ENCODE measurements around the gene KRTAP5-7. TPM values are rescaled to one million over a fixed set of nuclear protein-coding genes. Genes with fewer than 3 reads are reported as not detected.
"Not testable (repeated sequence)": the region's sequence is repeated elsewhere in the genome, so short reads cannot be mapped to it uniquely, and the experiment has no call there.

The KRTAP5-7 gene
- total RNA-seq, 1 donor from 2014 or later, result 0.39 TPM

DNA sequence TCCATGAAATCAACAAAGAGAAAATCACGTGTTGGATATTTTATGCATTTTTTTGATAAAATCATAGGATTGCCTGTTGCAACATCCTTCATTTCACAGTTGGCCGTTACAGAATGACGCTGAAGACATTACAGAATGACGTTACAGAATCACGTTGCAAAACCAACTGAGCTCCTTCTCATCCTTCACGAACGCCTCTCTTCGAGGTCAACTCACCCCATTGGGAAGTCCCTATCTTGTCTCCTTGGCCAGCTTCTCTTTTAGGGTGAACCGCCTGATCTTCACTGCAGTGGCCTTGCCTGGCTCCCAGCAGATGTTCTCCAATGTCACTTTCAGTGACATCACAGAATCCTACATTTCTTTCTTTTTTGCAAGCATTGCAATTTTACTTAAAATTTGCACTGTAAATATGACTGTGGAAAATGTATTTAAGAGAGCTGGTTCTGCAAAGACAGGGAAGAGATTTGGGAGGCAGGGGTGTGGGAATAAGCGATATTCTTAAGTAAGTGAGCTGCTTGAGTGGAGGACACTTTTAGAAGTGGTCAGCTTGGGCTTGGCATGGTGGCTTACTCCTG, 5.1 kb downstream of the KRTAP5-7 start:
- no peak for DNase-seq (ENCODE audit: low spot score)

DNA sequence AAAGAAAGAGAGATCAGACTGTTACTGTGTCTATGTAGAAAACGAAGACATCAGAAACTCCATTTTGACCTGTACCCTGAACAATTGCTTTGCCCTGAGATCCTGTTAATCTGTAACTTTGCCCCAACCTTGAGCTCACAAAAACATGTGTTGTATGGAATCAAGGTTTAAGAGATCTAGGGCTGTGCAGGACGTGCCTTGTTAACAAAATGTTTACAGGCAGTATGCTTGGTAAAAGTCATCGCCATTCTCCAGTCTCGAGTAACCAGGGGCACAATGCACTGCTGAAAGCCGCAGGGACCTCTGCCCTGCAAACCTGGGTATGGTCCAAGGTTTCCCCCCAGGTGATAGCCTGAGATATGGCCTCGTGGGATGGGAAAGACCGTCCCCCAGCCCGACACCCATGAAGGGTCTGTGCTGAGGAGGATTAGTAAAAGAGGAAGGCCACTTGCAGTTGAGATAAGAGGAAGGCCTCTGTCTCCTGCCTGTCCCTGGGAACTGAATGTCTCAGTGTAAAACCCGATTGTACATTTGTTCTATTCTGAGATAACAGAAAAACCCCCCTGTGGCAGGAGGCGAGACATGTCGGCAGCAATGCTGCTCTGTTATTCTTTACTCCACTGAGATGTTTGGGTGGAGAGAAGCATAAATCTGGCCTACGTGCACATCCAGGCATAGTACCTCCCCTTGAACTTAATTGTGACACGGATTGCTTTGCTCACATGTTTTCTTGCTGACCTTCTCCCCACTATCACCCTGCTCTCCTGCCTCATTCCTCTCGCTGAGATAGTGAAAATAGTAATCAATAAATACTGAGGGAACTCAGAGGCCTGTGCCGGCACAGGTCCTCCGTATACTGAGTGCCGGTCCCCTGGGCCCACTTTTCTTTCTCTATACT, 7.9 kb downstream of the KRTAP5-7 start:
- DNase-seq (ENCODE audit: low spot score), result peak; percentile 30

DNA sequence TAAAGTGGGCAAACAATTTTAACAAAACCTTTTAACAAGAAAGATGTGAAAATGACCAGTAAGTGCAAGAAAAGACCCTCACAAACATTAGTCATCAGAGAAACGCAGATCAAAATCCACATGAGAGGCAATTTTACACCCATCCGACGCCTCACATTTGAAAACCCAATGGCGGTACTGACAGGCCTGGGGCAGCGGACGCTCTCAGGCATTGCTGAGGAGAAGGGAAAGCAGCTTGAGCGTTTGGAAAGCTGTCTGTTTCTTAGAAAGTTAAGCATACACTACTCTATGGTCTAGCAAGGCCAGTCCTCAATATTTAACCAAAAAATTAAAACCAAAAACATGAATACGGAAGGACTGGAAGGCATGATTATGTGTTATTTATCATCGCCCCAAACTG, 8.8 kb downstream of the KRTAP5-7 start:
- DNase-seq (ENCODE audit: low spot score), result no peak

DNA sequence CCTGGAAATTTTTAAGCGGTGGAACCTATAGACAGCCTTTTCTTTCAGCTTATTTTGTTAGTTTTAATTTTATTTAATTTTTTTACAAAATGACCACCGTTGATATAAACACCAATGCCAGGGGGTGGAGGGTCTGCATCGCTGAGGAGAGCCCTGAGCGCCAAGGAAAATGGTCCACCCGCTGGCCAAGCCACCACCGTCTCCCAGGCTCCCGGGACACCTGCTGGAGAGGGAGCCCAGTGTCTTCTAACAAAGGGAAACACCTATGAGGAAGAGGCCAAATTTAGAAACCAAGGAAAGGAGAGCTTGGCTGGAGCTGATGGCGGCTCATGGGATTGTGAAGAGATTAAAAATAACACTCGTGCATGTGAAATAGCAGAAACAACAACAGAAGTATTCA, 10.5 kb downstream of the KRTAP5-7 start:
- no peak for DNase-seq (ENCODE audit: low spot score)

DNA sequence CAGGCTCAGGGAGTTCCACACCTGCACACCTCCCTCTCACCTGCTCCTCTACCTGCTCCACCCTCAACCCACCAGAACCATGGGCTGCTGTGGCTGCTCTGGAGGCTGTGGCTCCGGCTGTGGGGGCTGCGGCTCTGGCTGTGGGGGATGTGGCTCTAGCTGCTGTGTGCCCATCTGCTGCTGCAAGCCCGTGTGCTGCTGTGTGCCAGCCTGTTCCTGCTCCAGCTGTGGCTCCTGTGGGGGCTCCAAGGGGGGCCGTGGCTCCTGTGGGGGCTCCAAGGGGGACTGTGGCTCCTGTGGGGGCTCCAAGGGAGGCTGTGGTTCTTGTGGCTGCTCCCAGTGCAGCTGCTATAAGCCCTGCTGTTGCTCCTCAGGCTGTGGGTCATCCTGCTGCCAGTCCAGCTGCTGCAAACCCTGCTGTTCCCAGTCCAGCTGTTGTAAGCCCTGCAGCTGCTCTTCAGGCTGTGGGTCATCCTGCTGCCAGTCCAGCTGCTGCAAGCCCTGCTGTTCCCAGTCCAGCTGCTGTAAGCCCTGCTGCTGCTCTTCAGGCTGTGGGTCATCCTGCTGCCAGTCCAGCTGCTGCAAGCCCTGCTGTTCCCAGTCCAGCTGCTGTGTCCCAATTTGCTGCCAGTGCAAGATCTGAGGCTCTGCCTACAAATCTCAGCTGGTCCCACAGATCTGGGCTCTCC, 11.1 kb downstream of the KRTAP5-7 start, which contains the start of gene KRTAP5-8:
TSS of gene KRTAP5-8 (plus strand) at position 49 of the 689 bp plus-strand sequence. CDS start at position 80, 31 bp downstream.
- DNase-seq (ENCODE audit: low spot score), result not testable (repeated sequence)

DNA sequence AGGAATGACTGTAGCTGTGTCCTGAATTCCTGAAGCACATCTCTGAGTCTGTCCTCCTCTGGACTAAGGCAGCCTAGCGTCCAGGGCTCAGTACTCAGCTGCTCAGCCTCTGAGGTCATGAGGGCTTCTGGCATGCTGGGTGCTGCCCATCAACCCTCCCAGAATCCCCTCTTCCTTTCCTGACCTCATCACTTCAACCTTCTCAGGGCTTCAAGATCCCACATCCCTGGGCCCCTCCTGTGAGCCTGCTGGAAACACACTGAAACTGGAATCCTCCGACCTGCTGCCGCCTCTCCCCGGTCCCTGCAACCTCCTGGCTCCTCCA, 11.6 kb downstream of the KRTAP5-7 start:
- no peak for DNase-seq (ENCODE audit: low spot score)

DNA sequence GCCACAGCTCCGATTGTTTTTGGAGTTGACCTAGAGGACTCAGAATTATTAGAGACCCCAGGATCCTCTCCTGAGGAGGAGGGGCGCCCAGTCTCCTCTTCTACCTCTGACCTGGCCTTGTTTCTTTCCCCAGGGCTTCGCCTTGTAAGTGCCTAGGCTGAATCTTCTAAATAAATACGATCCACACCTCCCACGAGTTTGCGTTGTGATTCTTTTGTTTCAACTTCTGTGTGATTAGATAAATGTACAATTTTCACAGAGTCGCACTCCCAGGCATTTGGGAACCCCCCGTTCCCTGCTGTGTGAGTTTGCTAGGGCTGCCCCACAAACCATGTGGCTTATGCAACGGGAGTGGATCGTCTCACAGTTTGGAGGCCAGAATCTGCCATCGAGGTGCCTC, 11.9 kb downstream of the KRTAP5-7 start:
- DNase-seq (ENCODE audit: low spot score), result no peak

DNA sequence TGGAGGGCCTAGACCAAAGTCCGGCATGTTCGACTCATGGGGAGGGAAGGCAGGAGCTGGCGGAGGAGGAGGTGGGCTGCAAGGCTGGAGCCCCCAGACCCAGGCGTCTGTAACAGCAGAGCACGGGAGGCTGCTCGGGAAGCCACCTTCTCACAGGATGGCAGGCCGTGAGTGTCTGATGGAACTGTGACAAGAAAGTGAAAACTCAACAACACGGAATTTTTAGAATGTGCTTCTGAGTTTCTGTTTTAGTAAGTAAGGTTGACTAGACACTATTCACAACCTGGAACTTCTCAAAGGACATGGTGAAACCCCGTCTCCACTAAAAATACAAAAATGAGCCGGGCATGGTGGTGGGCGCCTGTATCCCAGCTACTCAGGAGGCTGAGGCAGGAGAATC, 12.9 kb downstream of the KRTAP5-7 start:
- DNase-seq (ENCODE audit: low spot score), result not testable (repeated sequence)

DNA sequence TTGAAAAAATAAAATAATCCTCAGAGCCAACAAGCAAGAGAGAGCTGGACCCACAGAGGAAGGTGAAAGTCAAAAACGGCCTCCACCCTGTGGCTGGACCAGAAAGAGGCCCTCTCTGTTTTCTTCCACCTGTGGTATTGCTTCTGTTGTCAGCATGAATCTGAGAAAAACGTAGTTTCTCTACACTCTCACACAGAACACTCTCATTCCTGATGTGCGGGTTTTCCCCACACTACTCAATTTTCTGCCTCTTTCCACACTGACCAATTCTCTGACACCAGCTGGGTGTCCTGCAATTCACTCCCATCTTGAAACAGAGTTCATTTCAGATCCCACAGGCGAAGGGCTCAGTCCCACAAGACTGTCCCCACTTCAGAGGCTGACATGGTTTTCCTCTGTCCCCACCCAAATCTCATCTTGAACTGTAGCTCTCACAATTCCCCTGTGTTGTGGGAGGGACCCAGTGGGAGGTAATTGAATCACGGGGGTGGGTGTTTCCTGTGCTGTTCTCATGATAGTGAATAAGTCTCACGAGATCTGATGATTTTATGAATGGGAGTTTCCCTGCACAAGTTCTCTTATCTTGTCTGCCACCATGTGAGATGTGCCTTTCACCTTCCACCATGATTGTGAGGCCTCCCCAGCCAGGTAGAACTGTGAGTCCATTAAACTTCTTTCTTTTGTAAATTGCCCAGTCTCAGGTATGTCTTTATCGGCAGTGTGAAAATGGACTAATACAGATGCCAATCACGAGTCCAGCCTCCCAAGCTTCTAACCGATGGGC, 13.6 kb downstream of the KRTAP5-7 start:
- DNase-seq (ENCODE audit: low spot score), result not testable (repeated sequence)

DNA sequence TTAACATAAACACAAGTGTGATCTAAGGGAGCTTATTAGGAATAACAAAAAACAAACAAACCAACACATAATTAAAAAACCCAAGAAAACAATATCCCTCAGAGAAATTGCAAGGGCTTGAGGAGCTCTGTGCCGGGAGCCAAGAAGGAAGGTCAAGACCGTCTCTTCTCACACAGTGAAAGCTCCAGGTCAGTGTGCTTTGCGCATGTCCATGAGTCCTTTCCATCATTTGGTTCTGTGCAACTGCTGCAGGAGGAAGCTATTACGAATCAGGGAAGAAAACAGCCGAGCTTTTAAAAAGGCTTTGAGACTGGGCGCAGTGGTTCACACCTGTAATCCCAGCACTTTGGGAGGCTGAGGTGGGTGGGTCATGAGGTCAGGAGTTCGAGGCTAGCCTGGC, 15.3 kb downstream of the KRTAP5-7 start:
- DNase-seq (ENCODE audit: low spot score), result no peak

DNA sequence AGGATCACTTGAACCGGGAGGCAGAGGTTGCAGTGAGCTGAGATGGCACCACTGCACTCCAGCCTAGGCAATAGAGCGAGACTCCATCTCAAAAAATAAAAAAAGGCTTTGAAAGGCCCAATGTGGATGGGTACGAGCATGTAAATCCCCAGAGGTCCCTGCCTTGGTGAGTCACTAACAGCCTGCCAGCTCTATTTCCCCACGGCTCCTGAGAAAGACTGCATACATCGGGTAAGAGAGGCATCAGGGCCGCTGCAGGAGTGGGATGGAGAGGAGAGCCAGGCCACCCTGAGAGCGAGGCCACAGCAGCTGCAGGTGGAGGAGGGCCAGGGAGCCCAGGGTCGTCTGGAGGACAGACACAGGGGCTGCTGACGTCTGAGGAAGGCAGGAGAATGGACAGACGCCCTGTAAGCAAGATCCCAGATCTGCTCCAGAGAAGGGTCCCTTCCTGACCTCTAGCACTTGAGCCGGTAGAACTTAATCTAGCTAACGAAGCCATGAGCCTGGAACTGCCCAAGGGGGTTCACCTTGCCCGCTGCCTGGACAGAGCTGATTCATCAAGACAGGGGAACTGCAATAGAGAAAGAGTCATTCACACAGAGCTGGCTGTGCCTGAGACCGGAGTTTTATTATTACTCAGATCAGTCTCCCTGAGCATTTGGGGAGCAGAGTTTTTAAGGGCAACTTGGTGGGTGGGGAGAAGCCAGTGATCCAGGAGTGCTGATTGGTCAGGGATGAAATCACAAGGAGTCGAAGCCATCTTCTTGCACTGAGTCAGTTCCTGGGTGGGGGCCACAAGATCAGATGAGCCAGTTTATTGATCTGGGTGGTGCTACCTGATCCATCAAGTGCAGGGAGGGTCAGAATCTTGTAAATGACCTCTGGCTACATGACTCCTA, 16.1 kb downstream of the KRTAP5-7 start:
- DNase-seq (ENCODE audit: low spot score), result peak; percentile 72

DNA sequence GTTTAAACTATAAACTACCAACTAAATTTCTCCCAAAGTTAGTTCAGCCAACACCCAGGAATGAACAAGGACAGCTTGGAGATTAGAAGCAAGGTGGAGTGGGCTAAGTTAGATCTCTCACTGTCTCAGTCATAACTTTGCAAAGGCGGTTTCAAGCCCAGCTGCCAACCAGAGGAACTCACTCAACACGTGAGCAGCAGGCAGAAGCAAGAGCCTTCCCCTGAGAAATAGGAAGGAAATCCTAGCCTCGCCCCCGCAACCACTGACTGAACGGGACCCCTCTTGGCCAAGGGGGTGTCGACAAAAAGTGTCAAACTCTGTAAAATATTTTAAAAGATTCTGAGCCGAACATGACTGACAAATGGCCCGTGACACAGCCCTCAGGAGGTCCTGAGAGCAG, 16.8 kb downstream of the KRTAP5-7 start:
- peak; percentile 41 for DNase-seq (ENCODE audit: low spot score)

DNA sequence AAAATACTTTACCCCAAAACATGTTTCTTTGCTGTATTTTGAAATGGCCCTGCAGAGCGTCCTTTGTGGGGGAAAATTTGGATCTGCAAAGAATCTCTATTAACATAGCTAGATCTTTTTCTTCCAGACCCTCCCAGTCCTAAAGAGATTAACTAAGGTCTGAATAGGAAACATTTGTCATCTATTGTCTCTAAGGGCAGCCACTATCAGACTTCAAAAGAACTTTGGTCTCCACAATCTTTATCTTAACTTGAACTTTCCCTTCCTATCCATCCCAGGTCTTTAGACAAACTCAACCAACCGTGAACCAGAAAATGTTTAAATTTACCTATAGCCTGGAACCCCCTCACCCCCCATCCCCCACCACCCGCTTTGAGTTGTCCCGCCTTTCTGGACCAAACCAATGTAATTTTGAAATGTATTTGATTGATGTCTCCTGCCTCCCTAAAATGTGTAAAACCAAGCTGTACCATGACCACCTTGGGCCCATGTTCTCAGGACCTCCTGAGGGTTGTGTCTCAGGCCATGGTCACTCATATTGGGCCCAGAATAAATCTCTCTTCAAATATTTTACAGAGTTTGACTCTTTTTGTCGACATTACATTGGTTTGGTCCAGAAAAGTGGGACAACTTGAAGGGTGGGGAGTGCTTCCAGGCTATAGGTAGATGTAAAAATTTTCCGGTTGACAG, 17.6 kb downstream of the KRTAP5-7 start:
- DNase-seq (ENCODE audit: low spot score), result no peak

DNA sequence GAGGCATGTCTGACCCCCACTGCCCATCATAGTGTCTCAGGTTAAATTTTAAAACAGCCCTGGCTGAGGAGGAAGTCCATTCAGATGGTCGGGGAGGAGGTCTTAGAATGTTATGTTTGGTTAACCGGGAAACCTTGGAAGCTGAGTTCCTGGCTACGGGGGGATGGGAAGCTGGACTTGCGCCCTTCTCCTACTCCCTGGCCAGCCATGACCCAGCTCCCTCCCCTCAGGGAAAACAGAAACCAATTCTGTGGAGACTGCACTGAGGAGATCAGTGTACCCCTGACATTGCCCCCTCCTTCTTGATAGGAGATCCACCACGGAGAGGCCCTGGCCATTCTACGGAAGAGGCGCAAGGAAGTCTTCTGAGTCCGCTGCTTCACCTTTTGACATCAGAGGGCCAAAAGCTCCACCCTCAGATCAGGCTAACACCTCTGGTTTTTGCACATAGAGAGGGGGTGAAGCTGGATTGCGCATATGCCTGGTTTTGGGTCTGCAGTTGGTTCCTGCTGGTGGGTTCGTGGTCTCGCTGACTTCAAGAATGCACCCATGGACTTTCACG, 18.4 kb downstream of the KRTAP5-7 start:
- DNase-seq (ENCODE audit: low spot score), result peak; percentile 39

DNA sequence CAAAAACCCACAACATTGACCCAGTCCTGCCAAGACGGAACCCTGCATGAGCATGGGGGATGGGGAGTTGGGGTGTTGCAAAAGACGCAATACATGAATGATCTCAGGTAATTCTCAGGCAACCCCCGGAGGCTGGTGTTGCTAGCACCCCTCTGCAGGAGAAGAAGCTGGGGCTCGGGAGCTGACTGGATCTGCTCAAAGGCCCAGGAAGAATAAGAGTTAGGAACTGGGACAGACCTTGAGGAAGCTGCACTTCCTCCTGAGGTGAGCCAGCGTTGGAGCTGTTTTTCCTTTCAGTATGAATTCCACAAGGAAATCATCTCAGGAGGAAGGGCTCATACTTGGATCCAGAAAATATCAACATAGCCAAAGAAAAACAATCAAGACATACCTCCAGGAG, 21.1 kb downstream of the KRTAP5-7 start, which contains the start of gene KRTAP5-9:
TSS of gene KRTAP5-9 (plus strand) at position 301 of the 400 bp plus-strand sequence. CDS start 238 bp downstream, outside the sequence.
- DNase-seq (ENCODE audit: low spot score), result no peak

DNA sequence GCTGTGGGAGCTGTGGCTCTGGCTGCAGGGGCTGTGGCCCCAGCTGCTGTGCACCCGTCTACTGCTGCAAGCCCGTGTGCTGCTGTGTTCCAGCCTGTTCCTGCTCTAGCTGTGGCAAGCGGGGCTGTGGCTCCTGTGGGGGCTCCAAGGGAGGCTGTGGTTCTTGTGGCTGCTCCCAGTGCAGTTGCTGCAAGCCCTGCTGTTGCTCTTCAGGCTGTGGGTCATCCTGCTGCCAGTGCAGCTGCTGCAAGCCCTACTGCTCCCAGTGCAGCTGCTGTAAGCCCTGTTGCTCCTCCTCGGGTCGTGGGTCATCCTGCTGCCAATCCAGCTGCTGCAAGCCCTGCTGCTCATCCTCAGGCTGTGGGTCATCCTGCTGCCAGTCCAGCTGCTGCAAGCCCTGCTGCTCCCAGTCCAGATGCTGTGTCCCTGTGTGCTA, 21.7 kb downstream of the KRTAP5-7 start:
- DNase-seq (ENCODE audit: low spot score), result peak; percentile 79

DNA sequence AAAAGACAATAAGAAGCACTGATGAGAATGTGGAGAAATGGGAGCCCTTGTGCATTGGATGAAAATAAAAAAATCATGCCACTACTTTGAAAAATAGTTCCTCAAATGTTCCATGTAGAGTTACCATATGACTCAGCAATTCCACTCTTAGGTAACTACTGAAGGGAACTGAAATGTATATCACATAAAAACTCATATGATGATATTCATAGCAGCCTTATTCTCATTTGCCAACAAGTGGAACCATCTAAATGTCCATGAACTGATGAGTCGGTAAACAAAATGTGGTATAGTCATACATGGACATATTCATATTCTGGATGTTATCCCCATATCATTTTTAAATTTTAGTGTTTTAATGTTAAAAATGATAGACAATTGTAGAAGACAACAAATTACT, 24.6 kb downstream of the KRTAP5-7 start:
- no peak for DNase-seq (ENCODE audit: low spot score)

DNA sequence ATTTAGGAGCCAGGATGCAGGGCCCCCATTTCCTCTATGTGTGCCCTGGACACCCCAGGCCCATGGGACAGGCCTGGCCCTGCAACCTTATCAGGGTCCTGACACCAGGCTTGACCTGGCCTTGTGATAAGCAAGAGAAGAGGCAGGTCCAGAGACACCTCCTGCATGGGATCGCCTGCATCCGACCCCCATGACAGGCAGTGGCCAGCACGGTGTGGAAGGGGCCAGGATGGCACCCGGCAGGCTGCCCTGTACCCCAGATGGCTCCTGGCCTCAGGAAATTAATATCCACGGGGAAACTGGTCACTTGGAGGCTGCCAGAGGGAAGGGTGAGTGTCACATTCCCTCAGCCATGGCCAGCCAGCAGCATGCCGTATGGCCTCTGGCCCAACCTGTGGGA, 27.9 kb downstream of the KRTAP5-7 start:
- DNase-seq (ENCODE audit: low spot score), result peak; percentile 57

DNA sequence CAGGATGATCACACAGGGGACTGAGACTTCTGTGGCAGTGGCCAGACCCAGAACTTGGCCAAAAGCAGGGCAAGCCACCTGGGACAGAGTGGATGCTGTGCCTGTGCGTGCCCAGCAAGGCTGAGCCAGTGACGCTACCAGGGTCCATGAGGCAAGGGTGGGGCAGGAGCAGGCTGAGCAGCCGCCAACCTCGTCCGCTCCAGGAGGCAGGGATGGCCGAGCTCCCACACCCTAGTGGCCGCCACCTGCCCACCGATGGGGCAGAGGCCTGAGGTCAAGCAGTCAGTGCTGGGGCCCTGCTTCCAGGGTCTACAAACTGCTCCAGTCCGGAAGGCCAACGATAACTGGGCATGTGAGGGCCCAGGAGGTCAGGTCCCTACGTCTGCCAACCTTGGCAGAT, 28.4 kb downstream of the KRTAP5-7 start:
- DNase-seq (ENCODE audit: low spot score), result peak; percentile 75

All from mesenteric fat pad (tissue), 1 donor.